Lower leg skin (tissue), 3 donors: Measurements from ENCODE around the gene CELSR3.

Experiments
- POLR2A ChIP-seq, 2 donors: fragments of 450-650 bp; IDR thresholded peaks; one replicate each; pipeline ENCODE4 v1.6.1; 2016 to 2017; ENCODE audit warnings: antibody characterized with exemption in 2 of 2, mild to moderate bottlenecking in 1 of 2, moderate library complexity in 1 of 2
- TF ChIP-seq, protein P1 (sequence below), 3 donors: fragments of 450-650 bp; IDR thresholded peaks; one replicate each; pipeline ENCODE4 v1.5.1; 2016; ENCODE audit warnings: antibody characterized with exemption in 3 of 3, mild to moderate bottlenecking in 3 of 3, moderate library complexity in 2 of 3

DNA sequence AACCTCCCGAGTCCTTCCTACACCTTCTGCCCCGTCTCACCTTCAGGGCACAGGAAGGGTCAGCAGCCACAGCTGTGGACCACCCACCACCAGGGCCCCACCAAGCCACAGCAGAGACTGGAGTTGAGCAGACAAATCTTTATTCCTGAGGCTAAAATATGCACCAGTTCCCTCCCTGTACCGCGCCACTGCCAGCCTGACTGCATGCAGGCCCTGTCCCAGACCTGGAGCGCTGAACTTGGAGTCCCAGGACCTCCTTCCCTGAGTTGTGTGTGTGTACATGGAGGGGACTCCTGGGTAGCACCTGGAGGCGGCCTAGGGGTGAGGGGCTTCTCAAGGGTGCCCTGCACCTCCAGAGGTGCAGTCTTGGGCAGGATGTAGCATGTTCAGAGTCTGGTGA, 37.1 kb downstream of the CELSR3 start:
- TF ChIP-seq, protein P1, sequence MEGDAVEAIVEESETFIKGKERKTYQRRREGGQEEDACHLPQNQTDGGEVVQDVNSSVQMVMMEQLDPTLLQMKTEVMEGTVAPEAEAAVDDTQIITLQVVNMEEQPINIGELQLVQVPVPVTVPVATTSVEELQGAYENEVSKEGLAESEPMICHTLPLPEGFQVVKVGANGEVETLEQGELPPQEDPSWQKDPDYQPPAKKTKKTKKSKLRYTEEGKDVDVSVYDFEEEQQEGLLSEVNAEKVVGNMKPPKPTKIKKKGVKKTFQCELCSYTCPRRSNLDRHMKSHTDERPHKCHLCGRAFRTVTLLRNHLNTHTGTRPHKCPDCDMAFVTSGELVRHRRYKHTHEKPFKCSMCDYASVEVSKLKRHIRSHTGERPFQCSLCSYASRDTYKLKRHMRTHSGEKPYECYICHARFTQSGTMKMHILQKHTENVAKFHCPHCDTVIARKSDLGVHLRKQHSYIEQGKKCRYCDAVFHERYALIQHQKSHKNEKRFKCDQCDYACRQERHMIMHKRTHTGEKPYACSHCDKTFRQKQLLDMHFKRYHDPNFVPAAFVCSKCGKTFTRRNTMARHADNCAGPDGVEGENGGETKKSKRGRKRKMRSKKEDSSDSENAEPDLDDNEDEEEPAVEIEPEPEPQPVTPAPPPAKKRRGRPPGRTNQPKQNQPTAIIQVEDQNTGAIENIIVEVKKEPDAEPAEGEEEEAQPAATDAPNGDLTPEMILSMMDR (IDR thresholded peaks at IDR 0.05) = no peak
- no peak for TF ChIP-seq POLR2A (IDR thresholded peaks at IDR 0.05)
